HCT116 (cell line): ENCODE results near the gene CD40LG. TPM values are rescaled to one million over a fixed set of nuclear protein-coding genes. Genes with fewer than 3 reads are reported as not detected.

Experiments
- ATAC-seq: fragments of 200-7000 bp; cut with Tn5 transposase; 2 replicates; pipeline ENCODE4 v1.9.1; 2020; ENCODE audit warnings: mild to moderate bottlenecking, moderate library complexity
- BruUV-seq: library from RNA; stranded (reverse); fragments of 400-500 nt; replicated peaks from 2 replicates; lab custom pipeline; 2021; lab: Mats Ljungman, UMichigan
- CTCF ChIA-PET: fragments of 300-600 bp; sonication (Branson Sonifier 250); formaldehyde crosslinking; loops from one replicate; lab custom pipeline; 2021; ENCODE audit warnings: antibody characterized with exemption; lab: Charles Lee
- POLR2A ChIA-PET: fragments of 300-600, 350-600 bp; sonication (Branson Sonifier 250); formaldehyde crosslinking; loops from one replicate; lab custom pipeline; 2021; ENCODE audit warnings: antibody characterized with exemption; lab: Charles Lee
- RAD21 ChIA-PET, 2 experiments: fragments of 300-600 bp; sonication (Branson Sonifier 250); formaldehyde crosslinking; loops; one replicate each; lab custom pipeline; 2023; ENCODE audit warnings: low total read pairs in 2 of 2; ENCODE audit not compliant: uncharacterized antibody in 2 of 2, unreplicated experiment in 2 of 2, low non-redundant PET in 1 of 2; lab: Charles Lee
- DNase-seq: peaks from one replicate; pipeline ENCODE4 v3.0.0-alpha.2; 2010; ENCODE audit warnings: low read depth, low spot score
- H2AFZ ChIP-seq: fragments of 200-600 bp; shearing (Covaris generic), sonication (generic); 2 replicates; pipeline ENCODE4 v1.6.1; 2017; ENCODE audit warnings: low read depth, mixed run types, mixed read lengths, antibody characterized with exemption, low read length; ENCODE audit not compliant: poor library complexity, severe bottlenecking
- H3K27ac ChIP-seq: 2 replicates; pipeline ENCODE4 v1.5.1; 2012; ENCODE audit warnings: low read depth, low read length
- H3K27me3 ChIP-seq: fragments of 200-600 bp; sonication (generic); 2 replicates; pipeline ENCODE4 v1.6.1; 2016; ENCODE audit warnings: mixed run types, low read length, mixed read lengths; ENCODE audit not compliant: insufficient read depth
- H3K36me3 ChIP-seq, 2 experiments: fragments of 200-500 bp in 1 of 2; fragments of 200-600 bp in 1 of 2; sonication (Bioruptor generic) in 1 of 2; sonication (generic) in 1 of 2; 2 replicates each; pipeline versions ENCODE4 v1.5.1 to v1.6.1; 2014 to 2016; ENCODE audit warnings: low read length in 2 of 2, inconsistent platforms in 1 of 2, mixed read lengths in 1 of 2, mixed run types in 1 of 2; ENCODE audit not compliant: insufficient read depth in 2 of 2, control insufficient read depth in 1 of 2
- H3K4me1 ChIP-seq, 2 experiments: fragments of 200-600 bp in 1 of 2; sonication (generic) in 1 of 2; 2 replicates each; pipeline versions ENCODE4 v1.5.1 to v1.6.1; 2012 to 2017; ENCODE audit warnings: low read length in 2 of 2, inconsistent platforms in 1 of 2, mild to moderate bottlenecking in 1 of 2, mixed read lengths in 1 of 2, mixed run types in 1 of 2, moderate library complexity in 1 of 2; ENCODE audit not compliant: insufficient read depth in 2 of 2, control insufficient read depth in 1 of 2
- H3K4me2 ChIP-seq: fragments of 200-600 bp; sonication (generic); 2 replicates; pipeline ENCODE4 v1.6.1; 2017; ENCODE audit warnings: mixed run types, low read length, mixed read lengths
- H3K4me3 ChIP-seq, 2 experiments: fragments of 200-600 bp in 1 of 2; sonication (generic) in 1 of 2; replicated peaks in 1 of 2; 2 replicates each; pipeline ENCODE4 v1.5.1; 2011 to 2016; ENCODE audit warnings: low read length in 2 of 2, control low read depth in 1 of 2, low read depth in 1 of 2, mild to moderate bottlenecking in 1 of 2, mixed read lengths in 1 of 2, mixed run types in 1 of 2
- H3K79me2 ChIP-seq: fragments of 200-600 bp; sonication (generic); 2 replicates; pipeline ENCODE4 v1.6.1; 2017; ENCODE audit warnings: mild to moderate bottlenecking, mixed run types, low read length, moderate library complexity, mixed read lengths; ENCODE audit not compliant: insufficient read depth
- H3K9ac ChIP-seq: fragments of 200-600 bp; sonication (generic); 2 replicates; pipeline ENCODE4 v1.6.1; 2016; ENCODE audit warnings: low read length, mixed read lengths
- H3K9me2 ChIP-seq: fragments of 200-600 bp; sonication (generic), shearing (Covaris generic); 2 replicates; pipeline ENCODE4 v1.6.1; 2017; ENCODE audit warnings: mixed run types, mild to moderate bottlenecking, moderate library complexity; ENCODE audit not compliant: insufficient read depth
- H3K9me3 ChIP-seq, 2 experiments: fragments of 200-500 bp in 1 of 2; fragments of 200-600 bp in 1 of 2; sonication (Bioruptor generic) in 1 of 2; sonication (generic) in 1 of 2; 2 replicates each; pipeline ENCODE4 v1.6.1; 2014 to 2017; ENCODE audit warnings: low read length in 2 of 2, mixed read lengths in 2 of 2, inconsistent platforms in 1 of 2, low read depth in 1 of 2, mild to moderate bottlenecking in 1 of 2, mixed run types in 1 of 2, moderate library complexity in 1 of 2; ENCODE audit not compliant: control insufficient read depth in 1 of 2, insufficient read depth in 1 of 2
- H4K20me1 ChIP-seq: fragments of 200-600 bp; sonication (generic), shearing (Covaris generic); 2 replicates; pipeline ENCODE4 v1.6.1; 2017; ENCODE audit warnings: mixed run types, mild to moderate bottlenecking, moderate library complexity; ENCODE audit not compliant: insufficient read depth
- CBX3 ChIP-seq: IDR thresholded peaks from 2 replicates; pipeline ENCODE4 v1.6.1; 2012; ENCODE audit warnings: low read depth
- EGR1 ChIP-seq: IDR thresholded peaks from 2 replicates; pipeline ENCODE4 v1.6.1; 2012; ENCODE audit warnings: low read depth
- EZH2 ChIP-seq: fragments of 200-600 bp; sonication (generic); IDR thresholded peaks from 2 replicates; pipeline ENCODE4 v1.6.1; 2017; ENCODE audit warnings: antibody characterized with exemption, mixed run types
- EZH2phosphoT487 ChIP-seq: fragments of 200-600 bp; IDR thresholded peaks from 2 replicates; pipeline ENCODE4 v1.6.1; 2018; ENCODE audit warnings: antibody characterized with exemption, borderline replicate concordance
- FOSL1 ChIP-seq: IDR thresholded peaks from 2 replicates; pipeline ENCODE4 v1.6.1; 2012; ENCODE audit warnings: low read depth
- JUND ChIP-seq: IDR thresholded peaks from 2 replicates; pipeline ENCODE4 v1.6.1; 2012
- POLR2A ChIP-seq: IDR thresholded peaks from 2 replicates; pipeline ENCODE4 v1.7.0; 2011; ENCODE audit warnings: borderline replicate concordance; ENCODE audit not compliant: insufficient read depth, insufficient read length; ENCODE audit errors: extremely low read depth
- POLR2AphosphoS5 ChIP-seq: IDR thresholded peaks from 2 replicates; pipeline ENCODE4 v1.6.1; 2011; ENCODE audit warnings: mild to moderate bottlenecking, low read depth, low read length, moderate library complexity
- RAD21 ChIP-seq: IDR thresholded peaks from 2 replicates; pipeline ENCODE4 v1.6.1; 2012; ENCODE audit warnings: low read depth, mild to moderate bottlenecking
- SIN3A ChIP-seq: IDR thresholded peaks from 2 replicates; pipeline ENCODE4 v1.6.1; 2012; ENCODE audit warnings: low read depth
- ZFX ChIP-seq: fragments of 450-650 bp; IDR thresholded peaks from 2 replicates; pipeline ENCODE4 v1.6.1; 2017
- ZNF274 ChIP-seq: fragments of 200-500 bp; sonication (Bioruptor generic); IDR thresholded peaks from 2 replicates; pipeline ENCODE4 v1.6.1; 2014; ENCODE audit warnings: mild to moderate bottlenecking, low read depth, low read length, inconsistent platforms
- intact Hi-C: fragments of 100-400 bp; cut with micrococcal nuclease; formaldehyde crosslinking; loops from 2 replicates; pipeline ENCODE4 v1.10.0; 2022
- total RNA-seq: library from RNA; stranded (reverse); gene quantifications from one replicate; pipeline ENCODE4 v1.2.1, GENCODE V29; 2021; ENCODE audit not compliant: unreplicated experiment
- TF ChIP-seq, protein P1 (sequence below): IDR thresholded peaks from 2 replicates; pipeline ENCODE4 v1.6.1; 2012; ENCODE audit warnings: low read depth
- TF ChIP-seq, protein P2 (sequence below): IDR thresholded peaks from 2 replicates; pipeline ENCODE4 v1.6.1; 2012
- TF ChIP-seq, protein P3 (sequence below), 3 experiments: fragments of 200-600 bp in 1 of 3; sonication (generic) in 1 of 3; IDR thresholded peaks in 2 of 3; conservative IDR thresholded peaks in 1 of 3; 2 replicates each; pipeline ENCODE4 v1.5.1; 2012 to 2017; ENCODE audit warnings: low read depth in 2 of 3, low read length in 2 of 3, antibody characterized with exemption in 1 of 3, borderline replicate concordance in 1 of 3, control low read depth in 1 of 3, mild to moderate bottlenecking in 1 of 3, mixed read lengths in 1 of 3, mixed run types in 1 of 3, moderate library complexity in 1 of 3; ENCODE audit not compliant: insufficient read depth in 1 of 3

The CD40LG gene
- total RNA-seq, 1 experiment from 2014 or later: not detected

DNA sequence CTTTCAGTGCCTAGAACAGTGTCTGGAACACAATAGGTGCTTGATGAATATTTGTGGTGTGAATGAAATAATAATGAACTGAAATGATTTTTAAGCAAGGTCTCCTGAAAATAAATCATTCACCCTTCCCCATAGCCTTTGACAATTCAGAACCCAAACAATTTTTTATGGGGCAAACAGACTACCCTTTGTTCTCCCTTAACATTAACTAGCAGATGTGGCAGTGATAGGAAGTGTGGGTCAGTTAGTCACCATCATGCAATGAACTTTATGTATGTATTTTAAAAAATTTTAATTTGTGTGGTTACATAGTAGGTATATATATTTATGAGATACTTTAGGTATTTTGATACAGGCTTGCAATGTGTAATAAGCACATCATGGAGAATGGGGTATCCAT, 27.2 kb upstream of the CD40LG start (continued):
- TF ChIP-seq, protein P1, sequence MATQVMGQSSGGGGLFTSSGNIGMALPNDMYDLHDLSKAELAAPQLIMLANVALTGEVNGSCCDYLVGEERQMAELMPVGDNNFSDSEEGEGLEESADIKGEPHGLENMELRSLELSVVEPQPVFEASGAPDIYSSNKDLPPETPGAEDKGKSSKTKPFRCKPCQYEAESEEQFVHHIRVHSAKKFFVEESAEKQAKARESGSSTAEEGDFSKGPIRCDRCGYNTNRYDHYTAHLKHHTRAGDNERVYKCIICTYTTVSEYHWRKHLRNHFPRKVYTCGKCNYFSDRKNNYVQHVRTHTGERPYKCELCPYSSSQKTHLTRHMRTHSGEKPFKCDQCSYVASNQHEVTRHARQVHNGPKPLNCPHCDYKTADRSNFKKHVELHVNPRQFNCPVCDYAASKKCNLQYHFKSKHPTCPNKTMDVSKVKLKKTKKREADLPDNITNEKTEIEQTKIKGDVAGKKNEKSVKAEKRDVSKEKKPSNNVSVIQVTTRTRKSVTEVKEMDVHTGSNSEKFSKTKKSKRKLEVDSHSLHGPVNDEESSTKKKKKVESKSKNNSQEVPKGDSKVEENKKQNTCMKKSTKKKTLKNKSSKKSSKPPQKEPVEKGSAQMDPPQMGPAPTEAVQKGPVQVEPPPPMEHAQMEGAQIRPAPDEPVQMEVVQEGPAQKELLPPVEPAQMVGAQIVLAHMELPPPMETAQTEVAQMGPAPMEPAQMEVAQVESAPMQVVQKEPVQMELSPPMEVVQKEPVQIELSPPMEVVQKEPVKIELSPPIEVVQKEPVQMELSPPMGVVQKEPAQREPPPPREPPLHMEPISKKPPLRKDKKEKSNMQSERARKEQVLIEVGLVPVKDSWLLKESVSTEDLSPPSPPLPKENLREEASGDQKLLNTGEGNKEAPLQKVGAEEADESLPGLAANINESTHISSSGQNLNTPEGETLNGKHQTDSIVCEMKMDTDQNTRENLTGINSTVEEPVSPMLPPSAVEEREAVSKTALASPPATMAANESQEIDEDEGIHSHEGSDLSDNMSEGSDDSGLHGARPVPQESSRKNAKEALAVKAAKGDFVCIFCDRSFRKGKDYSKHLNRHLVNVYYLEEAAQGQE: no peak
- TF ChIP-seq EZH2phosphoT487: no peak

DNA sequence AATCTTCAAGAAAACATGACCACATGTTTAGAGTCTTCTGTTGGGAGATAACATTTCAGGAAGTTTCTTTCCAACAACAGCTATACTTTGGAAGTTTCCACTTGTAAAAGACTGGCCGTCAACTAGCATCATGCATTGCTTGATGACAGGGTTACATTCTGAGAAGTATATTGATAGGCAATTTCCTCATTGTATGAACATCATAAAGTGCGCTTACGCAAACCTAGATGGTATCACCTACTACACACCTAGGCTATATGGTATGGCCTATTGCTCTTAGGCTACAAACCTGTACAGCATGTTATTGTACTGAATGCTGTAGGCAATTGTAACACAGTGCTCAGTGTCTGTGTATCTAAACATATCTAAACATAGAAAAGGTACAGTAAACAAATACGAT, 25.4 kb upstream of the CD40LG start:
- DNase-seq: no peak
- BruUV-seq: no TSS peak
- TF ChIP-seq, protein P2, sequence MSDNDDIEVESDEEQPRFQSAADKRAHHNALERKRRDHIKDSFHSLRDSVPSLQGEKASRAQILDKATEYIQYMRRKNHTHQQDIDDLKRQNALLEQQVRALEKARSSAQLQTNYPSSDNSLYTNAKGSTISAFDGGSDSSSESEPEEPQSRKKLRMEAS: no peak
- TF ChIP-seq CBX3: no peak
- TF ChIP-seq POLR2AphosphoS5: no peak
- TF ChIP-seq, protein P3, sequence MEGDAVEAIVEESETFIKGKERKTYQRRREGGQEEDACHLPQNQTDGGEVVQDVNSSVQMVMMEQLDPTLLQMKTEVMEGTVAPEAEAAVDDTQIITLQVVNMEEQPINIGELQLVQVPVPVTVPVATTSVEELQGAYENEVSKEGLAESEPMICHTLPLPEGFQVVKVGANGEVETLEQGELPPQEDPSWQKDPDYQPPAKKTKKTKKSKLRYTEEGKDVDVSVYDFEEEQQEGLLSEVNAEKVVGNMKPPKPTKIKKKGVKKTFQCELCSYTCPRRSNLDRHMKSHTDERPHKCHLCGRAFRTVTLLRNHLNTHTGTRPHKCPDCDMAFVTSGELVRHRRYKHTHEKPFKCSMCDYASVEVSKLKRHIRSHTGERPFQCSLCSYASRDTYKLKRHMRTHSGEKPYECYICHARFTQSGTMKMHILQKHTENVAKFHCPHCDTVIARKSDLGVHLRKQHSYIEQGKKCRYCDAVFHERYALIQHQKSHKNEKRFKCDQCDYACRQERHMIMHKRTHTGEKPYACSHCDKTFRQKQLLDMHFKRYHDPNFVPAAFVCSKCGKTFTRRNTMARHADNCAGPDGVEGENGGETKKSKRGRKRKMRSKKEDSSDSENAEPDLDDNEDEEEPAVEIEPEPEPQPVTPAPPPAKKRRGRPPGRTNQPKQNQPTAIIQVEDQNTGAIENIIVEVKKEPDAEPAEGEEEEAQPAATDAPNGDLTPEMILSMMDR (IDR thresholded peaks at IDR 0.05 in 2 of 3, conservative IDR thresholded peaks at IDR 0.05 in 1 of 3; ENCODE audit: borderline replicate concordance in 1 of 3, insufficient read depth in 1 of 3, low read depth in 2 of 3, low read length in 2 of 3): no peak
- no peak for TF ChIP-seq EZH2
- TF ChIP-seq EGR1: no peak
- TF ChIP-seq ZFX: no peak
- no peak for TF ChIP-seq POLR2A
- TF ChIP-seq ZNF274: no peak
- no peak for TF ChIP-seq JUND
- TF ChIP-seq FOSL1: no peak
- TF ChIP-seq RAD21: no peak
- no peak for TF ChIP-seq SIN3A
- intact Hi-C loops: no loop called here
- Histone ChIP-seq H3K9me2 (no peaks in the 10 kb centered on the region), H3K4me3 (no peak overlapping the region), H3K9ac (no peak overlapping the region), H3K79me2 (no peaks in the 10 kb centered on the region), H3K9me3 (no peaks in the 10 kb centered on the region), H3K4me2 (no peak overlapping the region), H2AFZ (no peak overlapping the region), H3K4me1 (no peaks in the 10 kb centered on the region), H3K36me3 (no peaks in the 10 kb centered on the region), H3K27me3 (no peaks in the 10 kb centered on the region), H4K20me1 (no peaks in the 10 kb centered on the region), H3K27ac (no peak overlapping the region)
- CTCF ChIA-PET: no interaction called here
- POLR2A ChIA-PET: no interaction called here
- ATAC-seq: no peak
- RAD21 ChIA-PET: no interaction called here
